K562 (cell line): ENCODE results near the gene STPG4.

Experiments
- FOSL1 ChIP-seq: fragments of 200-800 bp; sonication (Bioruptor generic); conservative IDR thresholded peaks from 2 replicates; pipeline ENCODE4 v1.6.1; 2016; ENCODE audit warnings: missing genetic modification characterization, missing compliant biosample characterization
- MTA1 ChIP-seq: fragments of 450-650 bp; IDR thresholded peaks from 2 replicates; pipeline ENCODE4 v1.6.1; 2017; ENCODE audit warnings: borderline replicate concordance

GRCh38 chr2:47057687-47058002 lies 97.5 kb downstream of the STPG4 start:
- no peak for TF ChIP-seq FOSL1 (tag)
- TF ChIP-seq MTA1 = no peak
